ENCODE measurements around the gene PTPN11.
"Not testable (repeated sequence)": the region's sequence is repeated elsewhere in the genome, so short reads cannot be mapped to it uniquely, and the experiment has no call there.

PTPN11 gene

GRCh38 chr12:112517730-112518364, 99.1 kb downstream of the PTPN11 start:
- H3K4me3 Mint-ChIP-seq = no peak overlapping the region
- no peak for DNase-seq
- H3K27me3 Mint-ChIP-seq = no peaks in the 10 kb centered on the region

GRCh38 chr12:112518365-112518735, 99.6 kb downstream of the PTPN11 start:
- H3K9me3 Mint-ChIP-seq = no peaks in the 10 kb centered on the region
- DNase-seq (no peak), ATAC-seq (replicated peaks) (no peak)
- H3K4me3 Mint-ChIP-seq = no peak overlapping the region
- H3K4me1 Mint-ChIP-seq (ENCODE audit: low read depth in 2 of 2) = no peaks in the 10 kb centered on the region
- no peaks in the 10 kb centered on the region for H3K27me3 Mint-ChIP-seq
- H3K27ac Mint-ChIP-seq = no peak overlapping the region
- peaks cover 6% of the 10 kb centered on the region for H3K36me3 Mint-ChIP-seq (ENCODE audit: insufficient read depth)

More at GRCh38 chr12:112517730-112518364, 99.1 kb downstream of the PTPN11 start:
- Mint-ChIP-seq H3K9me3 (no peaks in the 10 kb centered on the region), H3K27ac (no peak overlapping the region), H3K36me3 (ENCODE audit: insufficient read depth) (peaks cover 6% of the 10 kb centered on the region), H3K4me1 (ENCODE audit: low read depth in 2 of 2) (no peaks in the 10 kb centered on the region)
- ATAC-seq (replicated peaks) = no peak

GRCh38 chr12:112519841-112520340, 101.1 kb downstream of the PTPN11 start:
- not testable (repeated sequence) for H3K36me3 Mint-ChIP-seq (ENCODE audit: insufficient read depth); H3K27ac Mint-ChIP-seq; H3K9me3 Mint-ChIP-seq; DNase-seq; H3K4me1 Mint-ChIP-seq (ENCODE audit: low read depth in 2 of 2); ATAC-seq (replicated peaks); H3K27me3 Mint-ChIP-seq; H3K4me3 Mint-ChIP-seq

GRCh38 chr12:112523856-112524255, 105.1 kb downstream of the PTPN11 start:
- Mint-ChIP-seq H3K27ac (no peak overlapping the region), H3K4me3 (no peak overlapping the region)

GRCh38 chr12:112524269-112524668, 105.5 kb downstream of the PTPN11 start:
- Mint-ChIP-seq H3K9me3 (no peaks in the 10 kb centered on the region), H3K4me1 (ENCODE audit: low read depth in 2 of 2) (no peaks in the 10 kb centered on the region), H3K36me3 (ENCODE audit: insufficient read depth) (no peaks in the 10 kb centered on the region), H3K27ac (no peak overlapping the region), H3K27me3 (no peaks in the 10 kb centered on the region), H3K4me3 (no peak overlapping the region)
- ATAC-seq (replicated peaks) (no peak), DNase-seq (no peak)

More at GRCh38 chr12:112523856-112524255, 105.1 kb downstream of the PTPN11 start:
- DNase-seq = no peak
- Mint-ChIP-seq H3K36me3 (ENCODE audit: insufficient read depth) (no peaks in the 10 kb centered on the region), H3K4me1 (ENCODE audit: low read depth in 2 of 2) (no peaks in the 10 kb centered on the region), H3K9me3 (no peaks in the 10 kb centered on the region), H3K27me3 (no peaks in the 10 kb centered on the region)
- no peak for ATAC-seq (replicated peaks)

- no peaks in the 10 kb centered on the region for H3K36me3 Mint-ChIP-seq (ENCODE audit: insufficient read depth)
- ATAC-seq (replicated peaks) (no peak), DNase-seq (no peak)
- H3K27ac Mint-ChIP-seq = no peak overlapping the region
- H3K27me3 Mint-ChIP-seq = no peaks in the 10 kb centered on the region
- no peaks in the 10 kb centered on the region for H3K4me1 Mint-ChIP-seq (ENCODE audit: low read depth in 2 of 2)
- no peak overlapping the region for H3K4me3 Mint-ChIP-seq
- no peaks in the 10 kb centered on the region for H3K9me3 Mint-ChIP-seq
Measured at GRCh38 chr12:112524676-112525425, 106.1 kb downstream of the PTPN11 start.

GRCh38 chr12:112525426-112525809, 106.7 kb downstream of the PTPN11 start:
- no peaks in the 10 kb centered on the region for H3K4me1 Mint-ChIP-seq (ENCODE audit: low read depth in 2 of 2)
- H3K27ac Mint-ChIP-seq = no peak overlapping the region
- no peak overlapping the region for H3K4me3 Mint-ChIP-seq
- no peaks in the 10 kb centered on the region for H3K36me3 Mint-ChIP-seq (ENCODE audit: insufficient read depth)
- ATAC-seq (replicated peaks) = no peak
- no peaks in the 10 kb centered on the region for H3K9me3 Mint-ChIP-seq
- no peak for DNase-seq
- H3K27me3 Mint-ChIP-seq = no peaks in the 10 kb centered on the region

- Mint-ChIP-seq H3K27me3 (no peaks in the 10 kb centered on the region), H3K27ac (no peak overlapping the region), H3K4me1 (ENCODE audit: low read depth in 2 of 2) (no peaks in the 10 kb centered on the region), H3K4me3 (no peak overlapping the region), H3K36me3 (ENCODE audit: insufficient read depth) (no peaks in the 10 kb centered on the region), H3K9me3 (no peaks in the 10 kb centered on the region)
- no peak for DNase-seq
- ATAC-seq (replicated peaks) = no peak
Measured at GRCh38 chr12:112527082-112527481, 108.3 kb downstream of the PTPN11 start.

- no peaks in the 10 kb centered on the region for H3K36me3 Mint-ChIP-seq (ENCODE audit: insufficient read depth)
- no peaks in the 10 kb centered on the region for H3K4me1 Mint-ChIP-seq (ENCODE audit: low read depth in 2 of 2)
- ATAC-seq (replicated peaks) (no peak), DNase-seq (no peak)
- H3K9me3 Mint-ChIP-seq = no peaks in the 10 kb centered on the region
- no peak overlapping the region for H3K27ac Mint-ChIP-seq
- H3K27me3 Mint-ChIP-seq = no peaks in the 10 kb centered on the region
- no peak overlapping the region for H3K4me3 Mint-ChIP-seq
Measured at GRCh38 chr12:112527501-112527900, 108.8 kb downstream of the PTPN11 start.

- H3K9me3 Mint-ChIP-seq = no peaks in the 10 kb centered on the region
- no peak overlapping the region for H3K27ac Mint-ChIP-seq
- no peak overlapping the region for H3K4me3 Mint-ChIP-seq
- no peaks in the 10 kb centered on the region for H3K36me3 Mint-ChIP-seq (ENCODE audit: insufficient read depth)
- no peak for DNase-seq
- no peak for ATAC-seq (replicated peaks)
- no peaks in the 10 kb centered on the region for H3K27me3 Mint-ChIP-seq
- peaks cover 0 to 2% of the 10 kb centered on the region in 2 donors for H3K4me1 Mint-ChIP-seq (ENCODE audit: low read depth in 2 of 2)
Measured at GRCh38 chr12:112528521-112528920, 109.8 kb downstream of the PTPN11 start.

- H3K4me1 Mint-ChIP-seq (ENCODE audit: low read depth in 2 of 2) = peaks cover 0 to 2% of the 10 kb centered on the region in 2 donors
- DNase-seq (no peak), ATAC-seq (replicated peaks) (no peak)
- no peak overlapping the region for H3K27ac Mint-ChIP-seq
- H3K9me3 Mint-ChIP-seq = no peaks in the 10 kb centered on the region
- H3K27me3 Mint-ChIP-seq = peaks cover 10 to 13% of the 10 kb centered on the region in 2 donors
- H3K36me3 Mint-ChIP-seq (ENCODE audit: insufficient read depth) = no peaks in the 10 kb centered on the region
- H3K4me3 Mint-ChIP-seq = no peak overlapping the region
Measured at GRCh38 chr12:112530941-112531340, 112.2 kb downstream of the PTPN11 start.

- Mint-ChIP-seq H3K27ac (no peak overlapping the region), H3K27me3 (peaks cover 10 to 13% of the 10 kb centered on the region in 2 donors), H3K36me3 (ENCODE audit: insufficient read depth) (no peaks in the 10 kb centered on the region), H3K4me3 (no peak overlapping the region), H3K9me3 (no peaks in the 10 kb centered on the region), H3K4me1 (ENCODE audit: low read depth in 2 of 2) (peaks cover 0 to 2% of the 10 kb centered on the region in 2 donors)
- ATAC-seq (replicated peaks) = no peak
- no peak for DNase-seq
Measured at GRCh38 chr12:112532106-112532505, 113.4 kb downstream of the PTPN11 start.

GRCh38 chr12:112533528-112533927, 114.8 kb downstream of the PTPN11 start:
- no peak overlapping the region for H3K4me3 Mint-ChIP-seq
- DNase-seq = no peak
- H3K27me3 Mint-ChIP-seq = peaks cover 13 to 15% of the 10 kb centered on the region in 2 donors
- H3K4me1 Mint-ChIP-seq (ENCODE audit: low read depth in 2 of 2) = peaks cover 0 to 5% of the 10 kb centered on the region in 2 donors
- no peak for ATAC-seq (replicated peaks)
- no peak overlapping the region for H3K27ac Mint-ChIP-seq
- no peaks in the 10 kb centered on the region for H3K36me3 Mint-ChIP-seq (ENCODE audit: insufficient read depth)
- no peaks in the 10 kb centered on the region for H3K9me3 Mint-ChIP-seq

GRCh38 chr12:112535017-112535416, 116.3 kb downstream of the PTPN11 start:
- Mint-ChIP-seq H3K36me3 (ENCODE audit: insufficient read depth) (no peaks in the 10 kb centered on the region), H3K4me3 (no peak overlapping the region), H3K27me3 (peaks cover 13 to 15% of the 10 kb centered on the region in 2 donors), H3K9me3 (no peaks in the 10 kb centered on the region), H3K4me1 (ENCODE audit: low read depth in 2 of 2) (peaks cover 0 to 5% of the 10 kb centered on the region in 2 donors), H3K27ac (no peak overlapping the region)
- ATAC-seq (replicated peaks) = no peak
- DNase-seq = no peak
